Measurements from ENCODE around the gene FERMT1. TPM values are rescaled to one million over a fixed set of nuclear protein-coding genes. Genes with fewer than 3 reads are reported as not detected.

Gene FERMT1
- total and polyA plus RNA-seq, 2 of the 13 experiments (the other 11 are each of a cell fraction or from before 2014, with no cell fraction given) = 15.8 to 29.5 TPM

GRCh38 chr20:6122873-6123648, at the start of gene FERMT1 (continued):
- TF ChIP-seq HNF4A (CRISPR knock-in tag; IDR thresholded peaks at IDR 0.05) (peak; percentile 28; the same call in 1 of the 2 replicates), ZNF704 (CRISPR knock-in tag; IDR thresholded peaks at IDR 0.05; ENCODE audit: borderline replicate concordance) (peak; percentile 82; the same call in 1 of the 2 replicates), ZNF580 (CRISPR knock-in tag; IDR thresholded peaks at IDR 0.05; ENCODE audit: borderline replicate concordance, low read depth) (peak; percentile 51; the same call in 1 of the 2 replicates), GMEB1 (CRISPR knock-in tag; IDR thresholded peaks at IDR 0.05; ENCODE audit: borderline replicate concordance) (peak; percentile 57; the same call in 1 of the 2 replicates), KLF6 (CRISPR knock-in tag; IDR thresholded peaks at IDR 0.05) (peak; percentile 83; the same call in 1 of the 2 replicates), IKZF4 (CRISPR knock-in tag; IDR thresholded peaks at IDR 0.05; ENCODE audit: borderline replicate concordance, low read depth, not compliant biosample characterization) (peak; percentile 83), HDAC1 (CRISPR knock-in tag; IDR thresholded peaks at IDR 0.05) (0 out of 2 replicates have a peak, but pooled peaks have one; percentile 40), ZNF790 (CRISPR knock-in tag; IDR thresholded peaks at IDR 0.05; ENCODE audit: borderline replicate concordance) (peak; percentile 74; the same call in 1 of the 2 replicates), MEIS2 (CRISPR knock-in tag; IDR thresholded peaks at IDR 0.05) (peak; percentile 94; the same call in 1 of the 2 replicates), ZNF792 (CRISPR knock-in tag; IDR thresholded peaks at IDR 0.05) (peak; percentile 80), AKNA (CRISPR knock-in tag; IDR thresholded peaks at IDR 0.05; ENCODE audit: borderline replicate concordance) (0 out of 2 replicates have a peak, but pooled peaks have one; percentile 31), BCL3 (CRISPR knock-in tag; IDR thresholded peaks at IDR 0.05) (peak; percentile 96; the same call in 1 of the 2 replicates), EED (CRISPR knock-in tag; IDR thresholded peaks at IDR 0.05) (peak; percentile 95), ZNF781 (CRISPR knock-in tag; IDR thresholded peaks at IDR 0.05; ENCODE audit: borderline replicate concordance, not compliant biosample characterization) (peak; percentile 76), CREM (IDR thresholded peaks at IDR 0.05) (peak; percentile 46; the same call in 1 of the 2 replicates), CREM (CRISPR knock-in tag; IDR thresholded peaks at IDR 0.05) (no peak), AGO1 (IDR thresholded peaks at IDR 0.05; ENCODE audit: low read depth, low read length, poor library complexity, severe bottlenecking) (peak; percentile 44), FOSL1 (CRISPR knock-in tag; IDR thresholded peaks at IDR 0.05; ENCODE audit: borderline replicate concordance) (peak; percentile 3; the same call in 1 of the 2 replicates), GATAD1 (CRISPR knock-in tag; IDR thresholded peaks at IDR 0.05) (peak; percentile 56)
